Endothelial cell of umbilical vein (primary cell): ENCODE data around the gene ZBTB46.

Experiments used
- EZH2 ChIP-seq: IDR thresholded peaks from 2 replicates; pipeline ENCODE4 v1.6.1; 2012; ENCODE audit warnings: borderline replicate concordance, low read depth, mild to moderate bottlenecking, moderate library complexity, low read length, inconsistent platforms; ENCODE audit not compliant: severe bottlenecking
- GATA2 ChIP-seq: IDR thresholded peaks from 2 replicates; pipeline ENCODE4 v1.7.0; 2011; ENCODE audit warnings: low read depth, mild to moderate bottlenecking, moderate library complexity, mixed read lengths, low read length; ENCODE audit not compliant: insufficient read length, insufficient read depth
- MAX ChIP-seq: IDR thresholded peaks from 2 replicates; pipeline ENCODE4 v1.6.1; 2011; ENCODE audit not compliant: insufficient read depth, insufficient read length
- MYC ChIP-seq: IDR thresholded peaks from one replicate; pipeline ENCODE4 v1.6.1; 2011; ENCODE audit warnings: mild to moderate bottlenecking, low read depth, low read length
- POLR2A ChIP-seq: IDR thresholded peaks from 2 replicates; pipeline ENCODE4 v1.6.1; 2012; ENCODE audit warnings: low read depth, mild to moderate bottlenecking, control low read depth, low read length
- TF ChIP-seq, protein P1 (sequence below), 2 donors: IDR thresholded peaks; 1 replicate in 1 of 2; 2 replicates in 1 of 2; pipeline ENCODE4 v1.5.1; 2011; ENCODE audit warnings: low read length in 2 of 2, mild to moderate bottlenecking in 2 of 2, moderate library complexity in 2 of 2, control low read depth in 1 of 2, inconsistent platforms in 1 of 2, low read depth in 1 of 2; ENCODE audit not compliant: insufficient read depth in 1 of 2; ENCODE audit errors: extremely low read depth in 1 of 2

GRCh38 chr20:63694584-63695423, 136.3 kb downstream of the ZBTB46 start:
- TF ChIP-seq MAX (no peak), POLR2A (no peak), EZH2 (no peak), MYC (no peak), GATA2 (no peak)
- TF ChIP-seq, protein P1, sequence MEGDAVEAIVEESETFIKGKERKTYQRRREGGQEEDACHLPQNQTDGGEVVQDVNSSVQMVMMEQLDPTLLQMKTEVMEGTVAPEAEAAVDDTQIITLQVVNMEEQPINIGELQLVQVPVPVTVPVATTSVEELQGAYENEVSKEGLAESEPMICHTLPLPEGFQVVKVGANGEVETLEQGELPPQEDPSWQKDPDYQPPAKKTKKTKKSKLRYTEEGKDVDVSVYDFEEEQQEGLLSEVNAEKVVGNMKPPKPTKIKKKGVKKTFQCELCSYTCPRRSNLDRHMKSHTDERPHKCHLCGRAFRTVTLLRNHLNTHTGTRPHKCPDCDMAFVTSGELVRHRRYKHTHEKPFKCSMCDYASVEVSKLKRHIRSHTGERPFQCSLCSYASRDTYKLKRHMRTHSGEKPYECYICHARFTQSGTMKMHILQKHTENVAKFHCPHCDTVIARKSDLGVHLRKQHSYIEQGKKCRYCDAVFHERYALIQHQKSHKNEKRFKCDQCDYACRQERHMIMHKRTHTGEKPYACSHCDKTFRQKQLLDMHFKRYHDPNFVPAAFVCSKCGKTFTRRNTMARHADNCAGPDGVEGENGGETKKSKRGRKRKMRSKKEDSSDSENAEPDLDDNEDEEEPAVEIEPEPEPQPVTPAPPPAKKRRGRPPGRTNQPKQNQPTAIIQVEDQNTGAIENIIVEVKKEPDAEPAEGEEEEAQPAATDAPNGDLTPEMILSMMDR (IDR thresholded peaks at IDR 0.05; ENCODE audit: extremely low read depth in 1 of 2, insufficient read depth in 1 of 2, low read depth in 1 of 2, low read length in 2 of 2): no peak
